Prostate gland (tissue), 2 donors: ENCODE measurements around the gene FAM13B.
"Not testable (repeated sequence)": the region's sequence is repeated elsewhere in the genome, so short reads cannot be mapped to it uniquely, and the experiment has no call there.

ENCODE experiments used
- CTCF ChIP-seq, 4 experiments: fragments of 200-600 bp in 2 of 4; fragments of 450-650 bp in 2 of 4; sonication (generic) in 2 of 4; IDR thresholded peaks; 1 replicate in 3 of 4; 2 replicates in 1 of 4; pipeline ENCODE4 v1.5.1; 2016 to 2019; ENCODE audit warnings: antibody characterized with exemption in 4 of 4, mild to moderate bottlenecking in 2 of 4, moderate library complexity in 2 of 4
- POLR2AphosphoS5 ChIP-seq: sonication (generic); formaldehyde crosslinking; IDR thresholded peaks from one replicate; pipeline ENCODE4 v1.6.1; 2017; ENCODE audit warnings: antibody characterized with exemption

- TF ChIP-seq CTCF (IDR thresholded peaks at IDR 0.05); POLR2AphosphoS5: not testable (repeated sequence)
These were observed 6.1 kb downstream of the FAM13B start for GRCh38 chr5:138026793-138027192.
